GM18511 (cell line): ENCODE measurements around the gene SRP9.
"Not testable (repeated sequence)": the region's sequence is repeated elsewhere in the genome, so short reads cannot be mapped to it uniquely, and the experiment has no call there.

ENCODE experiments used
- ATAC-seq: cut with Tn5 transposase; IDR thresholded peaks from one replicate; pipeline ENCODE4 v1.9.1; 2021; ENCODE audit warnings: mild to moderate bottlenecking, moderate library complexity; ENCODE audit not compliant: unreplicated experiment

The SRP9 gene

DNA sequence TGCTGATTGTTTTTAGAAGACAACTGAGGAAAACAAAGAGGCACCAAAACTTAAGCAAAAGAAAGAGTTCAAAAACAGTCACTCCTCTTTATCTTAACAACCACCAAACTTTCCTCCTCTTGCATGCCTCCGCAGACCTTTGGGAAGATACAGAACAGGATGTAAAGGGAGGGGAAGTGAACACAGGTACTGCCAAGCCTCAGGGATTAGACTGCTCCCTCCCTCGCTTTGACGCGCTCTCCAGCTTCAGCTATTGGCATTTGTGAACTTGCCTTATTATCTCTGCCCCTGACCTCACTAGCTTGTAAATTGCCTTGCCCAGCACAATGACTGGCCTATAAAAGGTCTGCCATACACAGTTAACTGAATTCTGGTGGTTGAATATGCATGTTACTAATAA lies 4.8 kb upstream of the SRP9 start:
- no peak for ATAC-seq

DNA sequence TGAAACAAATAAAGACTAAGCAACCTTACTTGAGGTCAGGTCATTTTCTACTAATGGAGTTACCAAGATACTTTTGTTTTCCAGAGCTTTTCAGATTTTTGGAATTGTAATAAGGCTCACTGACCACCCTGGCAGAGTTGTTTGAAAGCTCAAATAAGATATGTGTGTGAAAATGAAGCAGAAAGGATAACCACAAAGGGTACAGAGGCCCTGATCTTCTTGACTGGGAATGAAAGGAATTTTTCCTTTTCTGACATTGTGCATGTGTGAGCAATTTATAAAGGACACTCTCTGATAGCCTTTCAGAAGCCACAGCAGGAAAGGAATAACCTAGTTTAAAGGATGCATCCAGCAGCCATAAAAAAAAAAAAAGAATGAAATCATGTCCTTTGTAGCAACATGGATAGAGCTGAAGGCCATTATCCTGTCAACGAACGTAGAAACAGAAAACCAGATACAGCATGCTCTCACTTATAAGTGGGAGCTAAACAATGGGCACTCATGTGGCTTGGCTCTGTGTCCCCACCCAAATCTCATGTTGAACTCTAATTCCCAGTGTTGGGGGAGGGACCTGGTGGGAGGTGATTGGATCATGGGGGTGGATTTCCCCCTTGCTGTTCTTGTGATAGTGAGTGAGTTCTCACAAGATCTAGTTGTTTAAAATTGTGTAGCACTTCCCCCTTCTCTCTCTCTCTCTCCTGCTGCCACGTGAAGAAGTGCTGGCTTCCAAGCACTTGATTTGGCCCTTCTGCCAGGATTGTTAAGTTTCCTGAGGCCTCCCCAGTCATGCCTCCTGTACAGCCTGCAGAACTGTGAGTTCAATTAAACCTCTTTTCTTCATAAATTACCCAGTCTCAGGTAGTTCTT lies 3.1 kb upstream of the SRP9 start:
- ATAC-seq = no peak

DNA sequence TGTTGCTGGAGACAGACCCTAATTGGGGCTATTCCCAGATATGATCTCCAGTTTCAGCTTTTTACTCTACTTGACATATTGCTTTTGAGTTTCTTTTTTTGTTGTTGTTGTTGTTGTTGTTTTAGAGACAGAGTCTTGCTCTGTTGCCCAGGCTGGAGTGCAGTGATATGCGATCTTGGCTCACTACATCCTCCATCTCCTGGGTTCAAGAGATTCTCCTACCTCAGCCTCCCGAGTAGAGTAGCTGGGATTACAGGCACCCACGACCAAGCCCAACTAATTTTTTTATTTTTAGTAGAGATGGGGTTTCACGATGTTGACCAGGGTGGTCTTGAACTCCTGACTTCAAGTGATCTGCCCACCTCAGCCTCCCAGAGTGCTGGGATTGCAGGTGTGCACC lies 1.3 kb upstream of the SRP9 start:
- ATAC-seq = no peak

DNA sequence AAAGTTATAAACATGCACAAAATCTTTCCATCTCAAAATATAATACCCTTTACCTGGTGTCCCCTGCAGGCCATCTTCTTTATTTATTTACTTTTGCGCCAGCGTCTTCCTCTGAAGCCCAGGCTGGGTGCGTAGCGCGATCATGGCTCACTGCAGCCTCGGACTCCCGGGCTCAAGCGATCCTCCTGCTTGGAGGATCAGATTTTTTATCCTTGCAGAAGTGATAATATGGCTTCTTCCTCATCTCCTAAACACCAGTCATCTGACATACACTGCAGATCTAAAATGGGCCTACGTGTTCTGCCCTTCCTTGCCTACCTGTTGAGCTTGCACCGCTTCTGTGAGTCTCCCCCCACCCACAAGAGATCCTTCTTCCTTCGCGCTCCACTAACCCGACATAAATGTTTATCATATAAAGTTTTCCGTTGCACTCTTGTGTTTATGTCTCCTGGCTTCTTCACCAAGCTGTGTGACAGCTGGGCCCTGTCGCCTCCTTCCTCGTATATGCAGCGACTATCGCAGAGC lies 506 bp upstream of the SRP9 start:
- ATAC-seq = peak; percentile 27

DNA sequence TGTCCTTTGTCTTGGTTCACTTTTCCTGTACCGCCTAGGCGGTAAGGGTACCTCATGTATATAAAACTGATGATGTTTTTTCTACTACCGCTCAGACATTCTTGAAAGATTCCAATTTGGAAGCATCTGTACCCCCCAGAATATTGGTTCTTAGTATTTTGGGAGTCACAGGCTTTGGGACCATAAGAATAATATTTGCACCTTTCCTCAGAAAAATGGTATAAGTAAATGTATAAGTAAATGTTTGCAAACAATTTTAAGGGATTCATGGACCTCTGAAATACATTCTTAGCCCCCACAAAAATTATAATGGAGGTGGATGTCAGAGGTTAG lies 677 bp downstream of the SRP9 start:
- no peak for ATAC-seq

DNA sequence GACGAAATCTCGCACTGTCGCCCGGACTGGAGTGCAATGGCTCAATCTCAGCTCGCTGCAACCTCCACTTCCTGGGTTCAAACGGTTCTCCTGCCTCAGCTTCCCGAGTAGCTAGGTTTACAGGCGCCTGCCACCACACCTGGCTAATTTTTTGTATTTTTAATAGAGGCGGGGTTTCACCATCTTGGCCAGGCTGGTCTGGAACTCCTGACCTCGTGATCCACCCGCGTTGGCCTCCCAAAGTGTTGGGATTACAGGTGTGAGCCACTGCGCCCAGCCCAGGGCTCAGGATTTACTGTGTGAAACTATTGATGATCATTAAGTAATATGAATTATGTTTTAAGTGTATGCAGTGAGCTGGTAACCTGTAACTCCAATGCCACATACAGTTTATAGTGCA lies 1.5 kb downstream of the SRP9 start:
- not testable (repeated sequence) for ATAC-seq

DNA sequence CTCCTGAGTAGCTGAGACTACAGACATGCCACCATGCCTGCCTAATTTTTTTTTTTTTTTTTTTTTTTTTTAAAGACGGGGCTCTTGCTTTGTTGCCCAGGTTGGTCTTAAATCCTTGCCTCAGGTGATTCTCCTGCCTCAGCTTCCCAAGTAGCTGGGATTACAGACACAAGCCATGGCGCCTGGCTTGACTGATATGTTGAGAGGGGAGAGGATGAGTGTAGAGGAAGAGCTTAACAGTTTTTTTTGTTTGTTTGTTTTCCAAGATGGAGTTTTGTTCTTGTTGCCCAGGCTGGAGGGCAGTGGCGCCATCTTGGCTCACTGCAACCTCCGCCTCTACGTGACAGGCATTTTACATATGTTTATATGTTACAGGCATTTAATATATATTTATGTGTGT lies 2.5 kb downstream of the SRP9 start:
- no peak for ATAC-seq

DNA sequence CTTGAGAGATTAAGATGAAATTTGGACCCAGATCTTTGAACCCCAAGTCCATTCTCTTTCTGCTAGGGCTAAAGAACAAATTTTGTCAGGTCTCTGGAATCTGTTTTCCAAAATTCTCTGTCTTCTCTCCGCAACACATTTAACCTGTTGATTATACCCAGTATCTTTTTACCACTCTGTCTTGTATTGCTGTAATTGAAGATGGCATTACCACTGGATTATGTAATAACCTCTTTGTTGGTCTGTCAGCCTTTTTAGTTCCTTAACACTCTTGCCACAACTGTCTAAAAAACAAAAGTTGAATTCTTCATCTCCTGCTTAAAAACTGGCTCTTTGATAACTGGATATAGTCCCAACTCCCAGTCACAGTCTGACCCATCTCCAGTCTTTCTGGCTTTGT lies 3.0 kb downstream of the SRP9 start:
- ATAC-seq = no peak

DNA sequence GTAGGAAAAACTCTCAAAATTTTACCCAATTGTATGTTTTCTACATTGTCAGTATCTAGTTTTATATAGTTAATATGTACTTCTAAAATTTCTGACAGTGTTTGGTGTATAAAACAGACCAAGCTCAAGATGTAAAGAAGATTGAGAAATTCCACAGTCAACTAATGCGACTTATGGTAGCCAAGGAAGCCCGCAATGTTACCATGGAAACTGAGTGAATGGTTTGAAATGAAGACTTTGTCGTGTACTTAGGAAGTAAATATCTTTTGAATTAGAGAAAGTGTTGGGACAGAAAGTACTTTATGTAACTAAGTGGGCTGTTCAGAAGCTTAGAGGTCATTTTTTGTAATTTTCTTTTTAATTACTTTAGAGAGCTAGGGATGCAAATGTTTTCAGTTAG lies 11.5 kb downstream of the SRP9 start:
- not testable (repeated sequence) for ATAC-seq

DNA sequence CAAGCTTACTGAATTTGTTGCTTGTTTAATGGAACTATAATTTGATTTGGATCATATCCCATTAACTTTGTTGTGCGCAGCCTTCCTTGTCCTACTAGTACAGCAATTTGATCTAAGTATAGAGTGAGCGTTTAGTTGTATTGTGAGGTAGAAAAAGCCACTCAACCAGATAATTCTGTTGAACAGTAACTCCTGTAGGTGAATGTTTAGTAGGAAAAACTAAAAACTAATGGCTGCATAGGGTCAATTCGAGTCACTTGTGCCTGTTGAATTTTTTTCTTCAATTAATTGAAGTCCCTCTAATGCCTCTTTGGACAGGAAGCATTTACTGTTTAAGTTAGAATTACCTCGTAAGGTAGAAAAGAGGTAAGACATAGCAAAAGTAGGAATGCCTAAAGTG lies 17.3 kb downstream of the SRP9 start:
- no peak for ATAC-seq

DNA sequence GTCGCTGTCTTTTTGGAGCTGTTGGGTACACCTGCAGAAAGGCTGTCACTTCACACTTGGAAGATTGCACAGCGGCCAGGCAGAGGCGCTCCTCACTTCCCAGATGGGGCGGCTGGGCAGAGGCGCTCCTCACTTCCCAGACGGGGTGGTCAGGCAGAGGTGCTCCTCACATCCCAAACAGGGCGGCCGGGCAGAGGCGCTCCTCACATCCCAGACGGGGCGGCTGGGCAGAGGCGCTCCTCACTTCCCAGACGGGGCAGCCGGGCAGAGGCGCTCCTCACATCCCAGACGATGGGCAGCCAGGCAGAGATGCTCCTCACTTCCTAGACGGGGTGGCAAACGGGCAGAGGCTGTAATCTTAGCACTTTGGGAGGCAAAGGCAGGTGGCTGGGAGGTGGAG lies 18.5 kb downstream of the SRP9 start:
- ATAC-seq = not testable (repeated sequence)

DNA sequence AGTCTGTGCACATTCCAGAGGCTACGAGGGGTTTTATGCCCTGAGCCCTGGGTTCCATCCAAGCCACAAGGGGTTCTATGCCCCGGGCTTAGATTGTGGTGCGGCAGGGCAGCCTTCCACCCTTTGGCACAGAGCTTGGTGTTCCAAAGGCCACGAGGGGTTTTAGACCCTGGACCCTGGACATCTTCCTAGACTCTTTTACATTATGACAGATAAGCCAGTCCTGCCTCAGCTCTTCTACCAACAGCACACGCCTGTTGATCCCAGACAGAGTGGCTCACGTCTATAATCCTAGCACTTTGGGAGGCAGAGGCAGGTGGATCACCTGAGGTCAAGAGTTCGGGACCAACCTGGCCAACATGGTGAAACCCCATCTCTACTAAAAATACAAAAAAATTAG lies 23.5 kb downstream of the SRP9 start:
- not testable (repeated sequence) for ATAC-seq

DNA sequence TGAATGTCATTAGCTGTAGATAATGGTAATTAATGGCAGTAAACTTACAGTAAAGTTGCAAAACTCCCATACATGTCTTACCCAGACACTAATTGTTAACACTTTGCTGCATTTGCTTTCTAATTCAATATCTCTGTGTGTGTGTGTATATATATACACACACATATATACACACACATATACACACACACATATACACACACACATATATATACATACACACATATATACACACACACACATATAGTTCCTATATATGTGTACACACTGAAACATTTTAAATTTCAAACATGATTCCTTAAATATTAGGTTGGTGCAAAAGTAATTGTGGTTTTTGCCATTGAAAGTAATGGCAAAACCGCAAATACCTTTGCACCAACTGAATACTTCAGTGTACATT lies 28.6 kb downstream of the SRP9 start:
- no peak for ATAC-seq

DNA sequence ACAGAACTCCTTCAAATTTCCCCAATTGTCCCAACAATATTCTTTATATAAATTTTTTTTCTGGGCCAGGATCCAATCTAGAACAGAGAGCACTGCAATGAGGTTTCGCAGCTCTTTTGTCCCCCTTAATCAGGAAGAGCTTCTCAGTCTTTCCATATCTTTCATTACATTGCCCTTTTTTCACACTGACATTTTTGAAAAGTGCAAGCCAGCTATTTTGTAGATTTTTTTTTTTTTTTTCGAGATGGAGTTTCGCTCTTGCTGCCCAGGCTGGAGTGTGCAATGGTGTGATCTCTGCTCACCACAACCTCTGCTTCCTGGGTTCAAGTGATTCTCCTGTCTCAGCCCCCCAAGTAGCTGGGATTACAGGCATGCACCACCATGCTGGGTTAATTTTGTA lies 29.1 kb downstream of the SRP9 start:
- not testable (repeated sequence) for ATAC-seq

DNA sequence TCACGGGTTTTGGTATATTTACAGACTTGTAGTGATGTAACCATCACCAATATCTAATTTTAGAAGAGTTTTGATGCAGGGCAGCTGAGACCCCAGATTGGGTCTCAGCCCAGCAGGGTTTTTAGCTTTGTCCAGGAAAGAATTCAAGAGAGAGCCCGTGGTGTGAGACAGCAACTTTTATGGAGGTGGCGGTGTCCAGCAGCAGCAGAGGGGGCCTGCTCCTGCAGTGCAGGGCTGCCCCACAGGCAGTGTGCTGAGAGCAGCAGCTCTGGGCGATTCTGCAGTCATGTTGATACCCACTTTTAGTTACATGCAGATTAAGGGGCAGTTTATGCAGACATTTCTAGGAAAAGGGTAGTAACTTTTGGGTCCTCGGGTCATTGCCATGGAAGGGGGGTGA lies 30.5 kb downstream of the SRP9 start:
- no peak for ATAC-seq

DNA sequence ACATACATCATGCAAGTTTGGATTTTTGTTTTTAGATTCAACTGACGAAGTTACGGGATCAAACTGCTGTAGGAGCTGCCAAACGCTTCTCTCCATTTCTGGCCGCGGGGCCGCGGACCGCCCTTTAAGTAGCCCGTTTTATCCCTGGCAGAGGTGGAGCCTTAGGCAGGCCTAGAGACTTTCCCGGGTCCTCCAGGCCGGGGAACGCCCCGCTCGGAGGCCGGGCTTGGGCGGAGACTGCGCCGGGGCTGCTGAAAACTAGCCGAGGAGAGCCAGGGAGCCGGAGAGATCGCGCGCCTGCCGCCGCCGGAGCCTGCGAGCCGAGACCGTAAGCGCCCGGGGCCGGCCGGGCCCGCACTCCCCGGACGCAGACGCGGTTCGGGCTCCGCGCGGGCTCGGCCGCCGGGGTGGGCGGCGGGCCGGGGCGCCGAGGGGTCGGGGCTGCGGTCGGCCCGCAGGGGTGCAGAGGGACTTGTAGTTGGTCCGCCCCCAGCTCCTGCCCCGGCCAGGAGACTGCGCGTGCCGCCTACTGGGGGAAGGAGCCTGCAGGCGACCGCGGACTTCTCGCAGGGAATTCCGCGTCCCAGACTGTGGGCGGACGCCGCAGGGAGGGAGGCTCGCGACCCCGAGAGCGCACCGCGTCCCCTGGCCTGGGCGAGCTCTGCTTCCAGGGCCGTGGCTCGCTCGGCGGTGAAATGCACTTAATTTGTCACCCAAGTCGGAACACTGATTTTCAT lies 32.4 kb downstream of the SRP9 start, which contains the start of gene EPHX1:
Gene EPHX1 (plus strand): TSS at position 283 of the 737 bp plus-strand sequence. CDS start 18,606 bp downstream, outside the sequence.
- peak; percentile 98 for ATAC-seq

DNA sequence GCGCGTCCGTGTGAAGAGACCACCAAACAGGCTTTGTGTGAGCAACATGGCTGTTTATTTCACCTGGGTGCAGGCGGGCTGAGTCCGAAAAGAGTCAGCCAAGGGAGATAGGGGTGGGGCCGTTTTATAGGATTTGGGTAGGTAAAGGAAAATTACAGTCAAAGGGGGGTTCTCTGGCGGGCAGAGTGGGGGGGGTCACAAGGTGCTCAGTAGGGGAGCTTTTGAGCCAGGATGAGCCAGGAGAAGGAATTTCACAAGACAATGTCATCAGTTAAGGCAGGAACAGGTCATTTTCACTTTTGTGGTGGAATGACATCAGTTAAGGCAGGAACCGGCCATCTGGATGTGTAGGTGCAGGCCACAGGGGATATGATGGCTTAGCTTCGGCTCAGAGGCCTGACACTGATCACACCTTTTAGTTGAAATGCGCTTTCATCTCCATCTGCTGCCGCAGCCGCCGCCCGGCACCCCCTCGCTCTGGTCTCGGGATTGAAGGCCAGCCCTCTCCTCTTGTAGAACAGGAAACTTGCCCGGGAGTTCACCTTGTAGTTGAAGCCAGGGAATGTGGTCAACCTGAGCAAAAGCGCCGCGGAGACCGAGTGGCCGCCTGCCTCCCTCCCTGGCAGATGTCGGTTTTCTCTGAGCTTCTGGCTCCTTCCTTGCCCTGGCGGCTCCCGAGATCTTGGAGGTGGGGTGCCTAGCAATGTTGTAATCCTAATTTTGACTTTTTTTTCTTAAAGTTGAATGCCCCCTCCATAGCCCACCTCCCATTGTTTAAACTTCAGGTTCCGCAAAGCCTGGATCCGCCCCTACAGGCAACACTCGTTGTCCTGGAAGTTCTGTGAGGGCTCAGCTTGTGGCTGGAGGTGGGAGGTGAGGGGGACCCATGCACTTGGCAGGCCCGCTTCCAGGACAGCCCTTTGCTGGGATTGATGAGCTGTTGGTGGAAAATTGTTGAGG lies 33.2 kb downstream of the SRP9 start:
- ATAC-seq = not testable (repeated sequence)

DNA sequence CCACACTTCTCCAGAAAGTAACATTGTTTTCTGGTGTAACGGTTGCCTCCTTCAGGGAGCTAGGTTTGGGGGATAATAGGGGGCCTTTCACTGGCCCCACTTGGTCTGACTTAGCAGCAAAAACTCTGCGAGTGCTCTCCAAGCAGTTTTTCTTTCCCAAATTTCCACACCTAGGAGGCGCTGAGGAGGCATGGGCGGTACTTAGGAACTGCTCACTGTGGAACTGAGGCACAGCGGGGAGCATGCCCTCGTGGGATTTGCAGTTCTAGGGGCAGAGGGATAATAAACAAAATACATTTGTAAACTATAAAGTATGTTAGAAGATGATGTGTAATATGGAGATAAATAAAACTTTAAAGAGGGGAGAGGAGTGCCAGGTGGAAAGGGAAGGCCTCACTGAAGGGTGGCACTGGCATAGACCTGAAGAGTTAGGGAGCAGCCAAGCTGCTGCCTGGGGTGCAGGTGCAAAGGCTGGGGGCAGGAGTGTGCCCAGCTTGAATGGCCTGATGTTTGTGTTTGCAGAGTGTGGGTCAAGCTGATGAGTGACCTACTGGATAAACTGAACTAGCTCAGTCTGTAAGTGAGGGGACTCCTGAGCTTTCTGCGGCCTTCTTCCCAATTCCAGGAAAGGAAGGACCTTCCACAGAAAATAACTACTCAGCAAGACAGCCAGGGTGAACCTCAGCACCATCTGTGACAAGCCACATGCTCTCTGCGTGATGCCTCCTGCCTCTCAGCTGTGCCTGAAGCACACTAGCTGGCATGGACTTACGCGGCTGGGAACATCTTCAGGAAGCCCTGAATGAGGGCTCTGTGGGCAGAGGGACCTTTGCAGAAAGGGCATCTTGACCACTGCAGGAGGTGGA lies 34.2 kb downstream of the SRP9 start:
- ATAC-seq = no peak

DNA sequence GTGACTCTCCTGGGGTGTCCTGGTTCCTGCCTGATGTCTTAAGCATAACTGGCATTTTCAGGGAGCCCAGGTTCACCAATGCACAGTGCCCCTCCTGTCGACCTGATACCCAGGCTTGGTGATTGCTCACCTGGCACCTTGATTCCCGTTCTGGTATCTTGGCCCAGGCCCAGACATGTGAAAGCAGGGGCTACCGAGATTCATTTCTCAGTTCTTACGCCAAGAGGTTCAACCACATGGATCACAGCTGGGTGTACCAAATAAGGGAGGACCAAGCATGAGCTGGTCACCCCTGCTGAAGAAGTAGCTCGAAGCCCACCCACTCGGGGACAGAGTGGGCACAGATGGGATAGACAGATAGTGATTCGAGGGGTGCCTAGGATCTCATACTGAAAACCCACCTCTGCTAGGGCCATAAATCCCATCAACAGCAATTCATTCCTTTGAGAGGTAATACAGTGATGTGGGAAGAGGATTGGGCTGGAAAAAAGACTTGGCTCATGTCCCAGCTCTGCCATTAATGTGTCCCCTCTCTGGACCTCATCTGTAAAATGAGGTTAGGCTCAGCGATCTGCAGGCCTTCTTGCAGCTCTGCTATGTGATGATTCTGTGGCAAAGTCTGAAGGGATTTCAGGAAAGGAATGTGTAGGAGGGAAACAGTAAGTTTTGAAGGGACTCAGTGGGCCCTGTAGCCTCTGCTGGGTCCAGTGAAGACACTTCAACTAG lies 35.0 kb downstream of the SRP9 start:
- ATAC-seq = no peak
